Medulla oblongata (tissue), 1 donor: ENCODE data around the gene DIO3.
"Not testable (repeated sequence)": the region's sequence is repeated elsewhere in the genome, so short reads cannot be mapped to it uniquely, and the experiment has no call there.

ENCODE experiments used
- DNase-seq: peaks from one replicate; pipeline ENCODE4 v3.0.0-alpha.2; 2015; ENCODE audit errors: extremely low spot score

The DIO3 gene

GRCh38 chr14:101558739-101559240 lies 2.5 kb upstream of the DIO3 start:
- DNase-seq, result no peak

- no peak for DNase-seq
These were observed 2.1 kb upstream of the DIO3 start for GRCh38 chr14:101559250-101559623.

DNA sequence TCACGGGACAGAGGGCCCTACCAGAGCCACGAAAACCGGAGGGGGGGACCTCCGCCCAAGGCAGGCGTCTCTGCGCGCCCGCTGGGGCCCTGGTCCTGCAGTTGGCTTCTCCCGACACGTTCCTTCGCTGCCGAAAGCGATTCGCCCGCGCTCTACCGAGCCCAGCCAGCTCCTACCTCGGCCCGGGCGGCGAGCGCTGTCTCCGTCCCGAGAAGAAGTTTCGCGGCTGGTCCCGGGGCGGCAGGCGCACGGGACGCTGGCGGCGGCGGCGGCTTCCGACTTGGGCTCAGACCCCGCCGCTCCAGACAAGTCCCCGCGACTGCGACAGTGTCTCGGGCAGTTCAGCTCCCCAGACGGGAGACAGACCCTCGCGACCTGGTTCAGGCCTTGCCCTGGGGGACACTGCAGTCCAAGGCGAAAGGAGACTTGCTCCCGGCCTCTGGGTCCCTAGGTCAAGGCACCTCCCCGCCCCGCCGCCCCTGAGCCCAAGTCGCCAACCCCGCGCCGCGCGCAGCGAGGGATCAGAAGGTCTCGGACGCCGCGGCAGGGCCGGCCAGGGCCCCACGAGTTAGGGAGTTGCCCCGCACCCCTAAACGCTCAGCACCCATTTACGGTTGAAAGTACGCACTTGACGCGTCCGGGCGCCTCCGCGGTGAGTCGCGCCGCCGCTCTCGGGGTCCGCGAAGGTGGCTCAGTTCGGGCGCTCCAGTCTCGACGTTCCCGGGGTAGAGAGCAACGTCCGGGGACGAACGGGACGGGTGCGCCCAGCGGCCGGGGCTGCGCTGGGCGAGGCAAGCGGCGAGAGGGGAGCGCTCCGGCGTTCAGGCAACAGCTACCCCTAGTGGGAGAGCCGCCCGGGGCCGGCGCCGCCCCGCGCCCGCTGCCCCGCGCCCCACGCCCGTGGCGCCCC lies 1.4 kb upstream of the DIO3 start:
- no peak for DNase-seq

- DNase-seq, result no peak
These were observed 671 bp upstream of the DIO3 start for GRCh38 chr14:101560534-101561113.

GRCh38 chr14:101561897-101562490 lies 699 bp downstream of the DIO3 start:
- no peak for DNase-seq

- DNase-seq, result no peak
These were observed 1.5 kb downstream of the DIO3 start for GRCh38 chr14:101562659-101563351.

GRCh38 chr14:101563352-101563653 lies 2.0 kb downstream of the DIO3 start:
- DNase-seq, result no peak

DNA sequence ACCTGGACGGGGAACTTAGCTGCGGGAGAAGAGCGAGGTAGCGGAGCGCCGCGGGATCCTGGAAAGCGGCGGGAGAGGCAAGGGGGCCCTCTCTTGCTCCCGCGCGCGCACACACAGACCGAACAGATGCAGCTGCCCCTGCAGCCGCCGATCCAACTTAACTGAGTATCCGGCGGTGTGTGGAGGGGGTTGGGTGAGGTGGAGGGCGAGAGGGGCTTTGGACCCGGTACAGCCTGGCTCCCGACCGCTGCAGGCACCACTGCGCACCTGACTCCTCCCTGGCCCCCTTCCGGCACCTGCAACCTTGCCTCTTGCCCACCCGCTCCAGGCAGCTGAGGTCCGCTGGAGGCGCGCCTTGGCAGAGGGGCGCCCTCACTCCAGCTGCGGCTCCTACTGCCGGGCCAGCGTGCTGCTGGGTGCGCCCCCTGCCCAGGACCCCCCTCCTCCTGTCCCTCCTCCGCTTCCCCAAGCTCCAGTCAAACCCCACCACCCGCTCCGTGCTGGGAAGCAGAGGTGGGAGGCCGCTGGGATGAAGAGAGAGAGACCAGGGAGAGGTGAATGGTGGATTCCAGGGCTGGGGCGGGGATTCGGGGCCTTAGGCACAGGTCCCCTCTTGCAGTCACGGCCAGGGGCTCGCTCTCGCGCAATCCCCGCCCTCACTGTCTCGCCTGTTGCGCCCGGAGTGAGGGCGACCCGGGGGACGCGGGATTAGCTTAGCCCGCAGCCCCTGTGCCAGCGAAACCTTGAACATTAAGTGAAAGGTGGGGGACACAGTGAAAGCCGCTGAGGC lies 2.6 kb downstream of the DIO3 start:
- no peak for DNase-seq

DNA sequence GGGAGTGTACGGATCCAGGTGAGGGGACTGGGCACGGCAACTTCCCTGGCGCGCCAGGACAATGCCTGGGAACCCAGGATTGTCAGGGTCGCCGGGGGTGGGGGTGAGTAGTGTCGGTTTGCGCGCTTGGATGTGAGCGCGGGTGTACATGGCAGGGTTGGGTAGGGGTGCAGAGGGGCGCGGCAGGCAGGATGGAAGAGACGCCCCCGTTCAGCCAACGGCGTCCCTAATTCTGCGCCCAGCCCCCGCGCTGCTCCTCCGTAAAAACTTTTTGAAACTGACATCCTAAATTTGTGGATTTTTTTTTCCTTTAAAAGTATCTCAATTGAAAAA lies 3.1 kb downstream of the DIO3 start:
- DNase-seq, result no peak

DNA sequence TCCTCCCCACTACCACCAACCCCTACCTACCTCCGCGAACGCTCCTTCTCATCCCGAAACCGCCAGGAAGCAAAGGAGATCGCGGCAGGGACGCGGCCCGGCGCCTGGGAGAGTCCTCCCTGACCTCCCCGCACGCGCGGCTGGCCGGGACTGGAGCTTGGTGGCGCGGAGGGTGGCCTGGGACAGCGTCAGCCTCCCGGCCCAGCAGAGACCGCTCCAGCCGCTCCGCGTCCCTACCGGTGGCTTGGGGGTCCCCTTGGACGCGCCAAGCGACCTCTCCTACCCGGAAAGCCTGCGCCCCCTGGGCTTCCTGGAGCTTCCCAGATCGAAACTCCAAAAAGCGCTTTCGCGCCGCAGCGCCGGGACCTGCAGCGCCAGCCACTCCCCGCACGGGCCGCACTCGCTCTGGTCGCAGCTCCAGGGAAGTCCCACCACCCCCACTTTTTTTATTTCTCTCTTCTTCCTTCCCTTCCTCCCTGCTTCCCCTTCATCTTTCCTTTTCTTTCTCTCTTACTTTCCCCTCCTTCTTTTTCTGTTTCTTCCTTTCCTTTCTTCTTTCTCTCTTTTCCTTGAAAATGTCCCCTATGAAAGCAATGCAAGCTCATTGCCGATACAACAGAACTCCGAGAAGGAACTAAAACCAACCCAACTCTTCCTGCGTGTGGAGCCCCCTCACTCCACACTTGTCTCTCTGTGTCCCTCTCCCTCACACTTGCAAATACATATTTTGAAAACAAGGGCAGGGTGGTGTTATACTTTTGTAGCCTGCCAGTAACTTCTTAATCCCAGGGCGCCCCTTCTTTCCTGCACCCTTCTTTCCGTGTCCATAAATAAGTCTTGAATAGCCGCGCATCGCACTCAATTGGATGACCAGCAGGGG lies 3.8 kb downstream of the DIO3 start:
- no peak for DNase-seq

- DNase-seq, result no peak
These were observed 6.0 kb downstream of the DIO3 start for GRCh38 chr14:101567252-101567651.

GRCh38 chr14:101571004-101571403 lies 9.7 kb downstream of the DIO3 start:
- no peak for DNase-seq

- DNase-seq, result not testable (repeated sequence)
These were observed 11.2 kb downstream of the DIO3 start for GRCh38 chr14:101572526-101572925.

- no peak for DNase-seq
These were observed 12.0 kb downstream of the DIO3 start for GRCh38 chr14:101573289-101573688.

DNA sequence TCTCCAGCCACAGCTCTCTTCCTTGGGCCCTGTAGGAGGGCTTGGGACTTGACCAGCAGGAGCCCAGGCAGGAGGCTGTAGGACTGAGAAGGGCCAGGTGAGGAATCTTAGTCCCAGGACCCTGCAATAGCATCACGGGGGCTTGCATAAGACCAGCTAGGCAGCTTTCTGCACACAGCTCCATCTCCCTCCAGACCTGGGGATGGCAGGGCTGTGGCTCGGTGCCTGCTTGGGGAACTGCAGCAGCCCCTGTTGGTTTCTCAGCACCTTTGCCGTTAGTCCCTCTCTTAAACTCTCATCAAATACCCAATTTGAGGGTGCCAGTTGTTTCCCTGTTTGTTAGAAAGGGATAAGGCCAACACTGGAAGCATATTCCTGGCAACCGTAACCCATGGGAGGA lies 14.3 kb downstream of the DIO3 start:
- DNase-seq, result no peak

DNA sequence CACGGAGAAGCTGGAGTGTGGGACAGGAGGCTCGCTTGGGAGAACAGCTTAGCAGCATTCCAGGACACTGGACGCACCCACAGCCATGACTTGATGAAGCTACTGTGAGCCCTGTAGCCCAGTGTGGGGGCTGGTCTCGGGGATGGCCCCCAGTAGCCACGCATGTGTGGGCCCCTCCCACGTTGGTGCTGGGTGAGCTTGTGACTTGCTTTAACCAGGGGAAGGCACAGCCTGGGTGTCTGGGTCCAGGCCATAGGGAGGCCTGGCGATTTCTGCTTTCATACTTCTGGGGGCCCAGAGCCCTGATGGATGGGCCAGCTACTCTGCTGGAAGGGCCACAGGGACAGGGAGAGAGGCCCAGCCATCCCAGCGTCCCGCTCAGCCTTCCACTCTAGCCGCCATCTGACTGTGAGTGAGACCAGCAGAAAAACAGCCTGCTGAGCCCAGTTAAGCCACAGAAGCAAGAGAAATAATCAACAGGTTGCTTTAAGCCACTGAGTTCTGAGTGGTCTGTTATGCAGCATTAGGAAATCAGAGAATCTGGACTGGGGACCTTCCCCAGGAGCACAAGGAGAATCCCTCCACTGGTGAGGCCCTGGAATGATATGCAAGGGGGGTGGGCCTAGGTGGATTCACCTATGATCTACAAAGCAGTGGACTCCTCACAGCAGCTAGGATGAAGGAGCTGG lies 16.1 kb downstream of the DIO3 start:
- no peak for DNase-seq

GRCh38 chr14:101578489-101578888 lies 17.2 kb downstream of the DIO3 start:
- DNase-seq, result no peak

DNA sequence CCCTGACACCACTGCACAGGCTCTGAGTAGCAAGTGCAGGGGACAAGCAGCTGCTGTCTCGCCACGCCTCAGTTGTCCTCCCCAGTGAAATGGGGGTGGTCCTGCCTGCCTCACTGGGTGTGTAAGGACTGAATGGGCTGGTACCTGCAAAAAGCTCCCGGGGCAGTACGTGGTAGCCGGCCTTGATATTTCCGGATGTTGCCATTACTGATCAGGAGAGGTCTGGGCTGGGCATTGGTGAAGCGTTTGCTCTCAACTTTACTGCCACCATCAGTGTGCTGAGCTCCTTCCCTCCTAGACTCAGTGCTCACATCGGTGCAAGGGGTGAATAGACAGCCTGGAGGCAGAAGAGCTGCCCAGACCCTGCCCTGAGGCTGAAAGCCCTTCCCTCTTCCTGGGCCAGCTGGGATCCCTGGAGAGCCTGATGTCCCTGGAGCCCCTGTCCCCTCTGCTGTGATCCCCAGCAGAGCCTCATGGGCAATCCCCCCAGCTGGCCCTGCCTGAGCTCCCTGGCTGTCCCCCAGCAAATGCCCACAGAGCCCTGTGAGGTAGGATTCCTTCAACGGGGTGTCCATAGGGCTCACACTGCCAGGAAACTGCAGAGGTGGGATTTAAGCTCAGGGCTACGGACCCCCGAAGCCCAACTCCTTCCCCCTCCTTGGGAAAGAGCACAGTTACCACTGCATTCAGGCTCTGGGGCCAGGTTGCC lies 18.2 kb downstream of the DIO3 start:
- no peak for DNase-seq

- no peak for DNase-seq
These were observed 20.5 kb downstream of the DIO3 start for GRCh38 chr14:101581806-101582205.
